T-helper 1 cell treated with Interleukin-12 subunit alpha and Interleukin-12 subunit beta and Interleukin-4 antibody, amounts not matched to agents 30 μg/mL and 1 μg/mL, for 36 hours (primary cell): Measurements from ENCODE around the gene TP63.
"Not testable (repeated sequence)": the region's sequence is repeated elsewhere in the genome, so short reads cannot be mapped to it uniquely, and the experiment has no call there.

Experiments
- H3K27ac Mint-ChIP-seq: one replicate; pipeline ENCODE4 v1.8.0; 2021; ENCODE audit warnings: mild to moderate bottlenecking, mixed read lengths
- H3K27me3 Mint-ChIP-seq: one replicate; pipeline ENCODE4 v1.8.0; 2021; ENCODE audit warnings: low read depth, mixed read lengths
- H3K36me3 Mint-ChIP-seq: one replicate; pipeline ENCODE4 v1.8.0; 2021; ENCODE audit warnings: low read depth, mixed read lengths
- H3K4me1 Mint-ChIP-seq: one replicate; pipeline ENCODE4 v1.8.0; 2021; ENCODE audit warnings: low read depth, mixed read lengths
- H3K4me3 Mint-ChIP-seq: one replicate; pipeline ENCODE4 v1.8.0; 2021; ENCODE audit warnings: mild to moderate bottlenecking, moderate library complexity, mixed read lengths
- H3K9me3 Mint-ChIP-seq: one replicate; pipeline ENCODE4 v1.8.0; 2021; ENCODE audit warnings: mixed read lengths

The TP63 gene

DNA sequence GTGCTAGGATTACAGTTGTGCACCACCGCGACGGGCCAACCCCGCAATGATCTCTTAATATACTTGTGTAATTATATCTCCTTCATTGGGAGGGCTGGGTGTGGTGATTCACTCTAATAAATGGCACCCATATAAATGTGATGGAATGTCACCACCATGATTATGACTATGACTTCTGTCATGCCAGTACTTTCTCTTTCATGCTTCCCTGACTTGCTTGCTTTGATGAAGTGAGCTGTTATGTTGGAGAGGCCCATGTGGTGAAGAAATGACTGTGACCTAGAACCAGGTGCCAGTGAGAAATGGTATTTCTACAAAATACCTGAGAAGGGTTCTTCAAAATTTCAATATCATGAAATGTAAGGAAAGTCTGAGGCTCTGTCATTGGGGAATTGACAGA, 24.4 kb upstream of the TP63 start:
- no peak overlapping the region for H3K27ac Mint-ChIP-seq
- H3K36me3 Mint-ChIP-seq = no peaks in the 10 kb centered on the region
- H3K27me3 Mint-ChIP-seq = no peaks in the 10 kb centered on the region
- peaks cover 25% of the 10 kb centered on the region for H3K9me3 Mint-ChIP-seq
- H3K4me3 Mint-ChIP-seq = no peak overlapping the region
- no peaks in the 10 kb centered on the region for H3K4me1 Mint-ChIP-seq

DNA sequence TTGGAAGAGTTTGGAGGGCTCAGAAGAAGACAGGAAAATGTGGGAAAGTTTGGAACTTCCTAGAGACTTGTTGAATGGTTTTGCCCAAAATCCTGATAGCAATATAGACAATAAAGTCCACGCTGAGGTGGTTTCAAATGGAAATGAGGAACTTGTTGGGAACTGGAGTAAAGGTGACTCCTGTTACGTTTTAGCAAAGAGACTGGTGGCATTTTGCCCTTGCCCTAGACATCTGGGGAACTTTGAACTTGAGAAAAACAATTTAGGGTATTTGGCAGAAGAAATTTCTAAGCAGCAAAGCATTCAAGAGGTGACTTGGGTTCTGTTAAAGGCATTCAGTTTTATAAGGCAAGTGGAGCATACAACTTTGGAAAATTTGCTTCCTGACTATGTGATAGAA, 18.5 kb upstream of the TP63 start:
- not testable (repeated sequence) for H3K4me3 Mint-ChIP-seq, H3K27ac Mint-ChIP-seq, H3K27me3 Mint-ChIP-seq, H3K36me3 Mint-ChIP-seq, H3K4me1 Mint-ChIP-seq
- H3K9me3 Mint-ChIP-seq = peaks cover 27% of the 10 kb centered on the region

GRCh38 chr3:189613122-189613521, 18.1 kb upstream of the TP63 start:
- Mint-ChIP-seq H3K27ac (no peak overlapping the region), H3K9me3 (peaks cover 27% of the 10 kb centered on the region), H3K36me3 (no peaks in the 10 kb centered on the region), H3K27me3 (no peaks in the 10 kb centered on the region), H3K4me3 (no peak overlapping the region), H3K4me1 (peaks cover 1% of the 10 kb centered on the region)

DNA sequence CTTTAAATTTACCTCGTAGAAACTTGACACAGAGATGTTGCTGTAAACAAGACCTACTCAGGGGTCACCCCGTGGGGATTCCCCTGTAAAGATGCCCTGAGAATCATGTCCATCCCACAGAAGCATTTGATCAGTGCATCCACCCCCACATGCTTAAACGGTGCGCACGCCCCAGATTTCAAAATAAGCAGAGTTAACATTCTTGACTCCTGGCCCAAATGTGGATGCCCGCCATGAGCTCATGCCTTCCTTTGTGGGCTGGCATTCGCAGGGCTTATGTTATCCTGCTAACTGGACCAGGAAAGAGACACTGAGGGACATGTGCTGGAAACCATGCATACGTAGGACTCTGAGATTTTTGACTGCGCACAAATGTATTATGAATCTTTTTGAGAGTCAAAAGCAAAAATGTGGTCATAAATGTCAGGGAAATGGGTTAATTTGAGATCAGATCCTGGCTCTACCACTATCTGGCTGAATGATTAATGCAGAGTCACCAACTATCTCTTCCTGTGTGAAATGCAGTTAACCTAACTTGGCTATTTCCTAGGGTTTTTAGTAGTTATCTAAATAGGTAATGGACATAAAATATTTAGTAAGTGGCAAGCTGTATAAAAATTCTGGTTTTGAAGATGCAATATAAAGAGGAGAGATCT, 9.1 kb upstream of the TP63 start:
- Mint-ChIP-seq H3K27me3 (no peaks in the 10 kb centered on the region), H3K9me3 (peaks cover 4% of the 10 kb centered on the region), H3K36me3 (no peaks in the 10 kb centered on the region), H3K4me3 (no peak overlapping the region), H3K27ac (no peak overlapping the region), H3K4me1 (peaks cover 16% of the 10 kb centered on the region)

DNA sequence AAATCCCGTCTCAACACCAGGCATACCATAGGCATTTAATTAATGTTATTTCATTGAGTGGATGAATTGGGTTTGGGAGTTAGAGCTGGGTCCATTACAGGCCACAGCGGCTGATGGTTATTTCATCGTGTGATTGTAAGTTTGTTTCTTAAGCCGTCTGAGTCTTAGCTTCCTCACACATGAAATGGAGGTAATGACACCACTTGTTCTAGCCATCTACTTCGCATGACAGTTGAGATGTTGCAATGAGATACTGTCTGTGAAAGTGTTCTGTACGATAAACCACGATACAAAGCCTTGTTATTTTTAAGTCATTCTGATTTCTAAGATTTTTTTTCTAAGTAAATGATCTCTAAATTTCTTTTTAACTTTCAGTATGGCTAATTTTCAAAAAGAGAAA, 8.6 kb upstream of the TP63 start:
- Mint-ChIP-seq H3K4me3 (no peak overlapping the region), H3K27me3 (no peaks in the 10 kb centered on the region), H3K36me3 (no peaks in the 10 kb centered on the region), H3K4me1 (peaks cover 16% of the 10 kb centered on the region), H3K9me3 (peaks cover 4% of the 10 kb centered on the region), H3K27ac (no peak overlapping the region)

GRCh38 chr3:189624130-189624529, 7.1 kb upstream of the TP63 start:
- Mint-ChIP-seq H3K27ac (no peak overlapping the region), H3K9me3 (no peaks in the 10 kb centered on the region), H3K36me3 (no peaks in the 10 kb centered on the region), H3K4me1 (peaks cover 16% of the 10 kb centered on the region), H3K4me3 (no peak overlapping the region), H3K27me3 (no peaks in the 10 kb centered on the region)

- H3K27me3 Mint-ChIP-seq = no peaks in the 10 kb centered on the region
- H3K4me3 Mint-ChIP-seq = no peak overlapping the region
- no peaks in the 10 kb centered on the region for H3K9me3 Mint-ChIP-seq
- H3K27ac Mint-ChIP-seq = no peak overlapping the region
- peaks cover 20% of the 10 kb centered on the region for H3K4me1 Mint-ChIP-seq
- no peaks in the 10 kb centered on the region for H3K36me3 Mint-ChIP-seq
Observed at GRCh38 chr3:189625071-189625470, 6.1 kb upstream of the TP63 start.

DNA sequence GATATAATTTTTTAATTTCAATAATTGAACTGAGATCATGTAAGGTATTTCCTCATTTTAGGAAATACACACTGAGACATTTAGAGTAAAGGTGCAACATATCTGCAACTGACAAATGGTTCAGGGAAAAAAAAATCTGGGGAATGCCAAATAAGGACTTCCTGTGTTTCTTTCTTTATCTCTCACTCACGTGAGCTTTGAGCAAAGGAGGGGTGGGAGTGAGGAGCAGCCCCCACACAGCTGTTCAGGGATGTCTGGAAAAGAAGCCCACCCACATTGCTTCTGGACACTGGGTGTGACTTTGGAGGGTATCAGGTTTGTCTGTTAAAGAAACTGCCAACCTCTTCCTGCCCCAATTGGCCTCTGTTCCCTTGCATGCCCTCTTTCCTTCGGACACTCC, 5.6 kb upstream of the TP63 start:
- no peak overlapping the region for H3K4me3 Mint-ChIP-seq
- H3K27me3 Mint-ChIP-seq = no peaks in the 10 kb centered on the region
- H3K4me1 Mint-ChIP-seq = peaks cover 23% of the 10 kb centered on the region
- no peak overlapping the region for H3K27ac Mint-ChIP-seq
- H3K36me3 Mint-ChIP-seq = no peaks in the 10 kb centered on the region
- no peaks in the 10 kb centered on the region for H3K9me3 Mint-ChIP-seq

- H3K4me3 Mint-ChIP-seq = no peak overlapping the region
- H3K9me3 Mint-ChIP-seq = no peaks in the 10 kb centered on the region
Observed at GRCh38 chr3:189626286-189626685, 4.9 kb upstream of the TP63 start.

GRCh38 chr3:189629803-189630455, 1.3 kb upstream of the TP63 start:
- H3K9me3 Mint-ChIP-seq = no peaks in the 10 kb centered on the region
- H3K27me3 Mint-ChIP-seq = no peaks in the 10 kb centered on the region
- no peaks in the 10 kb centered on the region for H3K36me3 Mint-ChIP-seq
- H3K27ac Mint-ChIP-seq = no peak overlapping the region
- H3K4me1 Mint-ChIP-seq = peaks cover 27% of the 10 kb centered on the region
- no peak overlapping the region for H3K4me3 Mint-ChIP-seq

More at GRCh38 chr3:189626286-189626685, 4.9 kb upstream of the TP63 start:
- Mint-ChIP-seq H3K27me3 (no peaks in the 10 kb centered on the region), H3K27ac (no peak overlapping the region), H3K36me3 (no peaks in the 10 kb centered on the region), H3K4me1 (peaks cover 27% of the 10 kb centered on the region)

DNA sequence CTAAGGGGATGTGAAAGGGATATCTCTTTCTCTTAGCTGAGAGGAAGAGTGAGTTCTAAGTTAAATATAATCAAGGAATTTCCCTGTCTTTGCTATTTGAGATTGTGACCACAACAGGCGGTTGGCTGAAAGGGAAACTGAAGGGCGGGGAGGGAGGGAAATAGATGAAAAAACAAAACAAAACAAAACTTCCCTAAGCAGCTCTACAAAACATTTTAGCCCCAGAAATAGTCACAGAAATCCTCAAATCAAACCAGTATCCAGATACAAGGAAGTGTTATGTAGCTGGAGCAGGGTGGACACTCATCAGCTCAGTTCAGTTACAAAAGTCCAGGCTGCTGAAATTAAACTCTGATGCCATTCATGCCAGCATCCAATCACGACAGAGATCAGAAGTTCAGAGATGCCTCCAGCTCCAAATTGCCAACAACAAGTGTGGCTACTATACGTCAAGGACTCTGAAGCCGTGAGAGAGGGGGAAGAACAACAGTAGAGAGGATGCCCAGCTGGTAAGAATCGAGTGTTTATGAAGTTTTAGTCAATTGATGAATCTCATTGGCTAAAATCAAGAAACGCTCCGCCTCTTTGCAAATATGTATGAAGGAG, 319 bp upstream of the TP63 start:
- Mint-ChIP-seq H3K36me3 (no peaks in the 10 kb centered on the region), H3K4me3 (peak overlapping the region; percentile 8), H3K27ac (peak overlapping the region; percentile 26), H3K27me3 (no peaks in the 10 kb centered on the region), H3K4me1 (peaks cover 22% of the 10 kb centered on the region), H3K9me3 (no peaks in the 10 kb centered on the region)

- no peaks in the 10 kb centered on the region for H3K27me3 Mint-ChIP-seq
- H3K9me3 Mint-ChIP-seq = no peaks in the 10 kb centered on the region
Observed at GRCh38 chr3:189631409-189631808, 220 bp downstream of the TP63 start.

GRCh38 chr3:189632242-189632641, 1.1 kb downstream of the TP63 start:
- Mint-ChIP-seq H3K9me3 (no peaks in the 10 kb centered on the region), H3K36me3 (no peaks in the 10 kb centered on the region), H3K27ac (no peak overlapping the region), H3K4me3 (no peak overlapping the region), H3K27me3 (no peaks in the 10 kb centered on the region), H3K4me1 (peaks cover 17% of the 10 kb centered on the region)

More at GRCh38 chr3:189631409-189631808, 220 bp downstream of the TP63 start:
- Mint-ChIP-seq H3K27ac (no peak overlapping the region), H3K4me1 (peaks cover 17% of the 10 kb centered on the region), H3K4me3 (no peak overlapping the region), H3K36me3 (no peaks in the 10 kb centered on the region)

GRCh38 chr3:189635339-189635738, 4.2 kb downstream of the TP63 start:
- H3K27me3 Mint-ChIP-seq = no peaks in the 10 kb centered on the region
- peaks cover 11% of the 10 kb centered on the region for H3K4me1 Mint-ChIP-seq
- H3K9me3 Mint-ChIP-seq = no peaks in the 10 kb centered on the region
- no peak overlapping the region for H3K4me3 Mint-ChIP-seq
- H3K36me3 Mint-ChIP-seq = no peaks in the 10 kb centered on the region
- no peak overlapping the region for H3K27ac Mint-ChIP-seq

- Mint-ChIP-seq H3K4me3 (no peak overlapping the region), H3K27me3 (peaks cover 5% of the 10 kb centered on the region), H3K9me3 (no peaks in the 10 kb centered on the region), H3K36me3 (no peaks in the 10 kb centered on the region), H3K4me1 (peaks cover 7% of the 10 kb centered on the region), H3K27ac (no peak overlapping the region)
Observed at GRCh38 chr3:189636048-189636447, 4.9 kb downstream of the TP63 start.
